Renal cortical epithelial cell (primary cell): ENCODE results near the gene TFCP2. TPM values are rescaled to one million over a fixed set of nuclear protein-coding genes. Genes with fewer than 3 reads are reported as not detected.
"Not testable (repeated sequence)": the region's sequence is repeated elsewhere in the genome, so short reads cannot be mapped to it uniquely, and the experiment has no call there.

Source experiments
- DNase-seq: peaks from one replicate; pipeline ENCODE4 v3.0.0-alpha.2; 2011; ENCODE audit warnings: low read depth
- total RNA-seq: library from RNA; depleted of rRNA; stranded (reverse); fragments of >200 nt; gene quantifications from 2 replicates; pipeline ENCODE4 v1.2.3, GENCODE V29; 2014

TFCP2 gene
- total RNA-seq, 1 donor from 2014 or later, result 31.3 TPM

DNA sequence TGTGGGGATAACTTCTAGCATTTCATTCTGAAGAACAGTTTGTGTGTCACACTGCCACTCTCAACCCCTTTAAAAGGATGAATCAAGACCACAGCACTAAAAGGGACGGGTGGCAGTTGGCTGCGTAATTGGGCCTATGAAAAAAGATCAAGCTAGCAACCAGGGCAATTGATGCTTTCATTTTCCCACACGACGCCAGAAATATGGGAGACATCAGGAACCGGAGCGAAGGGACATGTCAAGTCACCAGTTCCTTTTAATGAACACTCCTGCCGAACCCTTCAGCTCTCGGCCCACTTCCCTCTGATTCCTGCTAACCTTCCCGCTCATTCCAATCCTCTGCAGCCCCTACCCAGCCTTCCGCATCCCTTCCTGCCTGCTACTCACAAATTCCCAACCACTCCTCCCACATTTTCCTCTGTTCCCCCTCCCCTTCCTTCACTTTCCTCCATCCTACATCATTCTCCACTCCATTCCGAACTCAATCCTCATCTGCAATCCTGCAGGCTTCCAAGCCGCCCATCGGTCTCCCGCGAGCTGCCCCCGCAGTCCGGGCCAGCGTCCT, 90.3 kb downstream of the TFCP2 start:
- no peak for DNase-seq

DNA sequence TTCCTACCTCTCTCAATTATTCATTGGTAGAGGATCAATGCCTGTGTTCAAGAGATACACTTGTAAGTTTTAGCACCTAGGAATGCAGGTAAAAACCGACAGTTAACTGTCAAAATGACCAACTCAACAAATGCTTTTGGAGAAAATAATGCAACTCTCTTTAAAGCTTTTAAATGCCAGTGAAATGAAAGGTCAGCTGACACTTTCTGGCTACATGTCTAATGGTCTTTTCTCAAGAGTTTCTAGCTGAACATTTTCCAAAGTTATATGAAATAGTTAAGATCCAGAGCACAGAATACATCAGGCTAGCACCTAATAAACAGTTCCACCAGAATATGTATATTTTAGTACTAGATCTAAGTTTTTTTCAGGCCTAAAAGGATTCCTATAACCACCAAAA, 91.5 kb downstream of the TFCP2 start:
- DNase-seq, result no peak

DNA sequence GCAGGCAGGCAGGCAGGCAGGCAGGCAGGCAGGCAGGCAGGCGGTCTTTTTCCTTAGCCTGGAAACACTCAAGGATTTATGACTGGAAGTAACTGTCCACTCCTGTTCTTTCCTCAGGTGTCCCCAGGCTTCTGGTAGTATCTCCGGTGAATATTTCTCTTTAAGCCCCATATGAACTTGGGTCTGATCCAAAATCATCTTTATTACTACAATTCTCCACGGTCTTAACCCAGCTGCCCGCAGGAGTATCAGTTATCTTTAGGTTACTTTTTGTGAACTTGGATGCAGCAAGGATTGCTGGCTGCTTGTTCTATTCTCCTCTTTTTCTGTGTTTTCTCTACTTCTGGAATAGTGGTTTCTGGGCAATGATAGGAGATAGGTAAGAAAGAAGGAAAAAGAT, 92.8 kb downstream of the TFCP2 start:
- DNase-seq, result no peak

DNA sequence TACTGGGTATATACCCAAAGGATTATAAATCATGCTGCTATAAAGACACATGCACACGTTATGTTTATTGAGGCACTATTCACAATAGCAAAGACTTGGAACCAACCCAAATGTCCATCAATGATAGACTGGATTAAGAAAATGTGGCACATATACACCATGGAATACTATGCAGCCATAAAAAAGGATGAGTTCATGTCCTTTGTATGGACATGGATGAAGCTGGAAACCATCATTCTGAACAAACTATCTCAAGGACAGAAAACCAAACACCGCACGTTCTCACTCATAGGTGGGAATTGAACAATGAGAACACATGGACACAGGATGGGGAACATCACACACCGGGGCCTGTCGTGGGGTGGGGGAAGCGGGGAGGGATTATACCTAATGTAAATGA, 94.1 kb downstream of the TFCP2 start:
- DNase-seq, result not testable (repeated sequence)

DNA sequence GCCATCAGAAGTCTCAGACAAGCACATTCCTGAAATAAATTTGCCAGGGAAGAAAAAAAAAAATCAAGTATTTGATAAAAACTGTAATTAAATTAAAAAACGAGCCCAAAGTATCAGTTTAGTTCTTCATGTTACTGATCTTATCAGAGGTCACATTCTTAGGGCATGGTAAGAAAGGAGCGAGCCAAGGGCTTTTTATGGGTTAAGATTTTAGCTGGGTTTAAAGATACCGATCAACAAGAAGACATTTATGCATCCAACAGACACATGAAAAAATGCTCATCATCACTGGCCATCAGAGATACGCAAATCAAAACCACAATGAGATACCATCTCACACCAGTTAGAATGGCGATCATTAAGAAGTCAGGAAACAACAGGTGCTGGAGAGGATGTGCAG, 94.6 kb downstream of the TFCP2 start:
- not testable (repeated sequence) for DNase-seq

DNA sequence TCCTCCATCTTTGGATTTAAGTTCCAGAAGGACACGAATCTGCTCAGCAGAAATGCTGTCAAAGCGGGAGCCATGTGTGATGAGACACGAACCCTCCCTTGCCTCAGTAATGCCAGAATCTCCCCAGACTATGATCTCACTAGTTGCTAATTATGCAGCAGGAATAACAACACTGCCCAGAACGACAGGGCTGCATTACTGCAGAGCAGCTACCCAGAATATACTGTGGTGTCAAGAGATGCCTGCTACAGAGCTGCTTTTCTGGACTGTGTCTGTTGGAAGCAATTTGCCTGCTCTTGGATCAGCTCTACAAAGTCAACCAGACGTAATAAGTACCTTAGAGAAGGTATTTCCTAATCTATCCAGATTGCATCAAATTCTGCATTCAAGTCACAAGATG, 95.0 kb downstream of the TFCP2 start:
- DNase-seq, result no peak

DNA sequence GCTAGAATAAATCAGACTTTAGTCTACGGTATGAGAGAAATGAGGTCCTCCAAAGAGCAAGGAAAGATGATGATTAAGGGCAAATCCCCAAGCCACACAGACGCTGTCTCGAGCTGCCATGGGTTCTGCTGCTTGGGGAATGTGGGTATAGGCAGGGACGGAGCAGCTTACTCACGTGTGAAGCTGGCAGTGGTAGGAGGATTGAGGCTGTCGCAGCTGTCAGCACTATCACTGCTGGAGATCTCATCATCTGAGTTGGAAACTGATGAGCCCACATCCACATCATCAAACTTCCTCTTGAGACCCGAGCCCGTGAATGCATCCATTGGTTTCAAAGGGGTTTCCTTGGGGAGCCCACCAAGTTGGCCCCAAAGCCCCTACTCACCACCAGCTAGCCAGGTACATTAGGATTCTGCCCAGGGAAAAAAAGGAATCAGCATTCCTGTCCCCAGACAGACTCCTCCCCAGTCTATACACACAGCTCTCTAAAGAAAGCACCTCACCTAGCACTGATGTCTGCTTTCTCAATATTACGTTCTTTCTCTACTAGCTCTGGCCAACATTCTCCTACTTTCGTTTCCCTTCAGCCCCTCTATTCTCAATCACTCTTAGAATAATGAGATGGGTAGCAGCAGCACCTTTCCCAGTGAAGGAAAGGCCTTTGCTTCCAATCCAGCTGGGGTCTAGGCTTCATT, 96.6 kb downstream of the TFCP2 start:
- no peak for DNase-seq

DNA sequence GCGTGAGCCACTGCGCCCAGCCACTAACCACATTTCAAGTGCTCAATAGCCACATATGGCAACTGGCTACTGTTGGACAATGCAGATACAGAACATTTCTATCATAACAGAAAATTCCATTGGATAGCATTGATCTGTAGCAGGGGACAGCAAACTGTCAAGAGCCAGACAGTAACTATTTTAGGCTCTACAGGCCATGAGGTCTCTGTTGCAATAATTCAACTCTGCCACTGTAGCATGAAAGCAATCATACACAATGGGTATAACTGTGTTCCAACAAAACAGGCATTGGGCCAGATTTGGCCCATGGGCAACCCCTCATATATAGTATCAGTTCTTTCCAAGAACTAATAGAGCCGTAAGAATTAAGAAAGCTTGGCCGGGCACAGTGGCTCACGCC, 97.5 kb downstream of the TFCP2 start:
- no peak for DNase-seq

DNA sequence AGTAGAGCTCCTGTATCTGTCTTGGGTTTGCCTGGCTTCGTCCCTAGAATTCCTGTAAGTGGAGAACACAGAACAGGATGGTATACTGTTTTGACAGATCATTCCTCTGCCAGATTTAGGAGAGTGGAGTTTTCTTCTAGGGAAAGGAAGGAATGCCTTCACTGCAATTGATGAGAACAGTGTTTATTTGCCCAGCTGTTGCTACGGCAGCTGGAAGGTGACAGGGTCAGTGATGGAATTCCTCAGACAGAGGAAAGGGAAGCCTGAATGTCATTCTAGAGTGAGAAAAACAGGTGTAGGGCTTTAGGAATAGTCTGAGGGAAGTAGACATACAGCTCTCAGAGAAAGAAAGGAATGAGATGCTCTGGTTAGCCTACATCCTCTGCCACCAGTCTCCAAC, 101.3 kb downstream of the TFCP2 start:
- no peak for DNase-seq

DNA sequence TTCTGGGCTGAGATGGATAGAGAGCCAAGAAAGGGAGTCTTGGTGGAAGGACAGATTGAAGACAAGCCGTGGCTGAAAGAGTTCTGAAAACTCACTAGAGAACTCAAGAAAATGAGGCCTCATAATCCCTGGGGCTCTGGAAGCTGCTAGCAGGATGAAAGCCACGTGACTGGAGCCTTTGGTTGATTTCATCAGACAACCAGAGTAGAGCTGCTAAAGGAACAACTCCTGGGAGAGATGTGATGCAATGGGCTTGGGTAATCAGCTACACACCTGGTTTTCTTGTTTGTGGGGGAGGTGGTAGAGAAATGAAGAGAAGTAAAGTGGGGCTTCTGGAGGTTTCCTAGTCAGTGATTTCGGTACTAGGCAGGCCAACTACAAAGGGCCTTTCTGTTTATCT, 102.9 kb downstream of the TFCP2 start:
- DNase-seq, result peak; percentile 76

DNA sequence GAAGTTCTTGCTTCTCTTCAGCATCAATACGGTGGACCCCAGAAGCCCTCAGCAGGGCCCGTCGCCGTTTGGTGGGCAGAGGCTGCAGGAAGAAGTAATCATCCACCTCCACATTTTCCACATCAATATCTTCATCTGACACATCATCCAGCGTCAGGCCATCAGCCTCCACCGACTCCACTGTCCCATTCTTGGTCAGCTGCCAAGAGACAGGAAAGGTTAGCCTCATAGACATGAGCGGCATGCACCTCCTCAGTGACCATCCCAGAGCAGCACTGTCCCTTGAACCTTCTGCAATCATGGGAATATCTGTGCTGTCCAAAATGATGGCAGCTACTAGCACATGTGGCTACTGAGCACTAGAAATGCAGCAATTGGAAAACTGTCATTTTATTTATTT, 105.2 kb downstream of the TFCP2 start:
- no peak for DNase-seq

DNA sequence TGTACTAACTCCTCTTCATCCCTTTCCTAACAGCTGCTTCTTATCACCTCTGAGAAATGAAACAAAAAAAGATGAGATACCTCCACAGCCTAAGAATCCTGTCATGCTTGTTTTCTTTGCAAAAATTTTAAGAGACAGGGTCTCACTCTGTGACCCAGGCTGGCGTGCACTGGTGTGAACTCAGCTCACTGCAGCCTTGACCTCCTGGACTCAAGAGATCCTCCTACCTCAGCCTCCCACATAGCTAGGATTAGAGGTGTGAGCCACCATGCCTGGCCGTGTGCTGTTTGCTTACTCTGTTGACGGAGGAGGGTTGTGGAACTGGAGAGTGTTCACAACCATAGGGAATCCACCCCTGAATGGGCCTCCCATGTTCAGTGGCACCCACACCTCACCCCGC, 105.7 kb downstream of the TFCP2 start:
- DNase-seq, result no peak

DNA sequence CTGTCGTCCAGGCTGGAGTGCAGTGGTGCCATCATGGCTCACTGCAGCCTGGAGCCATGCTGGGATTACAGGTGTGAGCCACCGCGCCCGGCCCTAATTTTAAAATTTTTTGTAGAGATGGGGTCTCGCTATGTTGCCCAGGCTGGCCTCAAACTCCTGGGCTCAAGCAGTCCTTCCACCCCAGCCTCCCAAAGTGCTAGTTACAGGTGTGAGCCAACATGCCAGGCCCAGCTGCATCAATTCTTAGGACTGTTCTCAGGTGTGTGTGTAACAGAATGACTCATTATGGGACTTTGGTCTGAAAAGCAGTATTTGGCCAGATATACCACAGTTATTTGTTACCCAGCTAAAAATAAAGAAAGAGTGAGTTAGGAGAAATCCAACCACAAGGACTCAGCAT, 107.4 kb downstream of the TFCP2 start:
- DNase-seq, result no peak

DNA sequence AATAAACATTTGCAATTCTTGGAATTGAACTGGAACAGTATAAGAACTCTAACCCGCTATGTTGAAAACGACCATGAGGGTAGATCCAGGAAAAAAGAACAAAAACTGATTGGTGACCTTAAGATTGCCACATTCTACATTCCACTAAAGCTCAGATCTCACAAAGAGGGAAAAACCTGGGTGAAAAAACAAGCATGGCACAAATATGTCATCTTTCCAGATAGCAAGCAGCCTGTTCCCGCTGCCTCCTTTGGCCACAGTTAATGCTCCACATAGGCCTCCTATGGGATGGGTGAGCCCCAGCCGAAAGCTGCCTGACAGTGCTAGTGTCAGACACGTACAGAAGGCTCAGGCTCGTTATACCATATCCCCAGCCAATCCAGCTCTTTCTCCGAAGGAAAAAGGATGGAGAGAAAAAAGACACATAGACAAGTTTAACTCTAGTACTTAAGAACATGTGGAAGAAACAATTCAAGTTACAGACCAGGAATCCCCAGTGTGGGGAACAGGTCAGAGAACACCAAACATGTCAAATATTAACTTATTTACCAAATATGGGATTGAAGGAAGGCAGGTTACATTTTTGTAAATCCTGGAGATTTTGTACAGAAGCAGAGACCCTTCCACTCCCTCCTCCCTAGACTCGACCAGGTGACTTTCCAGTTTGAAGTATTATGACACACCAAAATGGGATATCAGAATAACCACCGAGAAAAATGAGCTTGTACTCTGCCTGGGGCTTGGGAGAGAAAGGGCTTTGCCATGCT, 110.1 kb downstream of the TFCP2 start:
- peak; percentile 37 for DNase-seq

DNA sequence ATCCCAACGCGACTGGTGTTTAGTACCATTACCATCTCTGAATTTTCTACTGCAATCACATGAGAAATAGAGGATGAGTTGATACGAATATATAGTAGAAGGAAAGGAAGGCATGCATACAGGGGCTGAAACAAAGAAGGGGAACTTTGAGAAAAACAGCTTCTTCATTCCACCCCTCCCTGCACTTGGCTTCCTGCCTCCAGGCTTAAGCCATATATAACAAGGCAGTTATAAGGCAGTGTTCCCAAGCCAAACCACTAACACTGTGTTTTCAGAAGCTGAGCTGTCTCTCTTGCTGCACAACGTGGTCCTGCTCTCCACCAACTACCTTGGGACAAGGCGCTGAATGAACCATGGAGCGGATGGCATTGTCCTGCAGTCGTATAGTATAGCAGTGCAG, 113.8 kb downstream of the TFCP2 start:
- DNase-seq, result no peak

DNA sequence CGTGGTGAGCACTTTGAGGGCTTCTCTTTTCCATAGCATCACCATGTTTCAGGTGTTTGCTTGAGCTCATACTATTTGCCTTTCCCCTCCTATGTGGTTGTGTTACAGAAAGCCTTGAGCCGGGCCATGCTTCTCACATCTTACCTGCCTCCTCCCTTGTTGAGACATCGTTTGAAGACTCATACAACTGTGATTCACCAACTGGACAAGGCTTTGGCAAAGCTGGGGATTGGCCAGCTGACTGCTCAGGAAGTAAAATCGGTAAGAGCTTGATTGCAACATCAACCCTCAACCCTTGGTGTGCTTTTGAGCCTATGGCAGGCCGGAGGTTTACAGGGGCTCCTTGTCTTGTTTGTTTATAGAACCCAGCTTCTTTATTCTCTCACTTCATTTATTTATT, 116.7 kb downstream of the TFCP2 start:
- DNase-seq, result no peak

DNA sequence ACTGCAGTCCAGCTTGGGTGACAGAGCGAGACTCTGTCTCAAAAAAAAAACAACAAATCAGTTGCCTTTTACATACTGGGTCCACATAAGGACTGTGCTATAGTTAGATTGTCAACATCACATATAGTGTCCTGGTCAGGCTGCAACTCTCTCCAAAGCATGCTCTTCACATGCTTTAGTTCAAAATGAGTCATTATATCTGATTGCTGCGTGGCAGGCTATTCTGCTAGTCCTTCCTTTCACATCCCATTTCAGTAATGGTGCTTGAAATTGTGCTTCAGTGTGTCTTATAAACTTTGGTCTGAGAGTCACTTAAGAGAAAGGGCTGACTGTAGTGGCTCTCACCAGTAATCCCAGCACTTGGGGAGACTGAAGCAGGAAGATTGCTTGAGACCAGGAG, 117.9 kb downstream of the TFCP2 start:
- no peak for DNase-seq

DNA sequence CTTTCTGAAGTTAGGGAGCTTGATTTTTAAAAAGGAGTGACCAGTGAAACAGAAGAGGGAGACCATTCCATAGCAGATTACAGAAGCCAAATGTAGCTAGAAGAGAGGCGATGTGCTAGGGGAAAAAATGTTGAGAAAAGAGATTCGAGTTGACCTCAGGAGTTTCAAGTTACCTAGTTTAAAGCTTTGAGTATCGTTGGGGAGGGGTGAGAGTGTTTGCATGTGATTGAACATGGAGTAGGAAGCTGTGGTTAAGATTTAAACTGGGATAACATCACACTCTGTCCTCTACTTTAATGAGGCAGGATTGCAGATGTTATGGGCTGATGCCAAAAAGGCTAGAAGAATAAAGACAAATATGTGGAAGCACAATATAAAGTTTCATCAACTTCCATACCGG, 121.1 kb downstream of the TFCP2 start:
- peak; percentile 51 for DNase-seq

DNA sequence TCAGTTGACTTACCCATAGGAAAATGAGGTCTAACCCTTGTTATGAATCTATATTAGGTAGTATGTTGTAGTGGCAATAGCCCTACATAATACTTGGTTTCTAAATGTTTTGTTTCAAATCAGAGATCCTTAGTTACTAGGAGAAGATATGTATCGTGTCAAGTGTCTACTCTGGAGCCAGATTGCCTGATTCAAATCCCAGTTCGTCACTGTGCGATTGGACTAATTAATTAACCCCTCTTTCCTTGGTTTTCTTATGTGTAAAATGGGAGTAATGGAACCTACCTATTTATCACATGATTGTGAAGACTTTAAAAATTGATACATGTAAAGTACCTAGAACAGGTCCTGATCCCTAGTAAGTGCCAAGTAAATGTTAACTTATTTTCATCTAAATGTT, 123.4 kb downstream of the TFCP2 start:
- no peak for DNase-seq

DNA sequence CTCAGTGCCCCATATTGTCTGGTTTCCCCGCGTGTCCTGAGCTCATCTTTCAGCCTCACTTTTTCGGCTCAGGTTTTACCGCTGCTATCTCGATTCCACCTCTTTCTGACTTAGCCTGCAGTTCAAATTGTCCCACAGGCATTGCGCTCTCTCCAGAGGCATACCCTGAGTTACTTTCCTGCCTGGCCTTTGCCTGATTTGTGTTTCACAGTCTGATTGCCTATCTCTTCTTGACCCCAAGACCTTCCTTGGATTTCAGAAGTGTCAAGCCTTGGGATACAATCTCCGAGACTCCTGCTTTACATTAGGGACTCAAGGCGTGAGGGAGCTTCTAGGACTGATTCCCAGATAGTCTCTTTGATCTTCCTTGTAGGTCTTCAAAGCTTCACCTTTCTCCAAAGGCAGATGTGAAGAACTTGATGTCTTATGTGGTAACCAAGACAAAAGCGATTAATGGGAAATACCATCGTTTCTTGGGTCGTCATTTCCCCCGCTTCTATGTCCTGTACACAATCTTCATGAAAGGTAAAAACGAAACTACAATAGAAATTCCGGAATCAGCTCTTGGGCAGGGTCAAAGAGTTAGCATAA, 124.2 kb downstream of the TFCP2 start:
- DNase-seq, result no peak

DNA sequence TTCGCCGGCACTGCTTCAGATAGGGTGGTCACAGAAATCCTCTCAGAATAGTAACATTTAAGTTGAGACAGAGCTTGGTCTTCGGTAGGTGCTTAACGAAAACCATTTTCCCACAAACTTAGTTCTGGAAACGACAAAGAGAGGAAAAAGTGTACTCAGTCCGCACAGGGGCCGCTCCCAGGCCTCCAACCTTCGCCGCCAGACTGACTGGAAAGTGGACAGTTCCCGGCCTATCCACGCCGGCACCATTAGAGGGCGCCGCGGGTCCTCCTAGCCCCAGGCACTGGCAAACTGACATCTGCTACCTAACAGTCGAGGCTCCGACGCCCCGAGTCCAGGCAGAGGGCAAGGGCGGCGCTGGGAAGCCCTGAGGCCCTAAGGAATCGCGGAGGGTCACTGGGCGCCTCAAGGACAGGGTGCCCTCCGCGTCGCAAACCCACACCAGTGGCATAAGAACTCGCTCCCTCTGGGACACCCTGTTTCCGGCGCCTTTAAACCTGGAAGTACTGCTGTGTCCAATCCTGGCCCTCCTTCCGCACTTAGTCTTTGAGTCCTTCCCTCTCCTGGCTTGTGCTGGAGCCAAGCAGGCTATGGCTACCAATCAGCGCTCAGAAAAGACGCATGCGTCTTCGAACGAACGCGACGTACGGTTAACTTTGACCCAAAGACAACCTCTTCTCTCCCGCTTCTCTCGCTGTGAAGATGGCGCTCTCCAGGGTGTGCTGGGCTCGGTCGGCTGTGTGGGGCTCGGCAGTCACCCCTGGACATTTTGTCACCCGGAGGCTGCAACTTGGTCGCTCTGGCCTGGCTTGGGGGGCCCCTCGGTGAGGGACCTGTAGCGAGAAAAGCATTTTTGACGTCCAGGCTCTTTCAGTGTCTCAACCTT, 125.0 kb downstream of the TFCP2 start, which contains the start of gene LETMD1:
LETMD1 (plus strand) TSS at position 673 of the 886 bp plus-strand sequence; CDS start at position 703, 30 bp downstream.
- peak; percentile 99 for DNase-seq
